PC-3 (cell line): Measurements from ENCODE around the gene SLC25A19. TPM values are rescaled to one million over a fixed set of nuclear protein-coding genes. Genes with fewer than 3 reads are reported as not detected.

Experiments used
- ATAC-seq: fragments of 200-7000 bp; cut with Tn5 transposase; 2 replicates; pipeline ENCODE4 v1.9.1; 2020; ENCODE audit warnings: mild to moderate bottlenecking, moderate library complexity
- BruUV-seq: library from RNA; stranded (reverse); fragments of 400-500 nt; replicated peaks from 2 replicates; lab custom pipeline; 2021; lab: Mats Ljungman, UMichigan
- CTCF ChIA-PET: fragments of 300-600 bp; sonication (Branson Sonifier 250); formaldehyde crosslinking; loops from one replicate; lab custom pipeline; 2022; ENCODE audit warnings: antibody characterized with exemption; lab: Charles Lee
- POLR2A ChIA-PET: fragments of 300-600 bp; sonication (Branson Sonifier 250); formaldehyde crosslinking; loops from one replicate; lab custom pipeline; 2022; ENCODE audit warnings: antibody characterized with exemption; ENCODE audit not compliant: unreplicated experiment; lab: Charles Lee
- DNase-seq: peaks from one replicate; pipeline ENCODE4 v3.0.0-alpha.2; 2015
- H2AFZ ChIP-seq: fragments of 300-600 bp; sonication (generic); 2 replicates; pipeline ENCODE4 v1.6.0; 2016; ENCODE audit warnings: antibody characterized with exemption, low read length
- H3F3A ChIP-seq: fragments of 300-600 bp; sonication (generic); one replicate; pipeline ENCODE4 v1.6.0; 2017; ENCODE audit warnings: antibody characterized with exemption, low read length, control low read depth, mild to moderate bottlenecking; ENCODE audit not compliant: unreplicated experiment
- H3K27ac ChIP-seq: fragments of 300-600 bp; sonication (generic); 2 replicates; pipeline ENCODE4 v1.5.1; 2016; ENCODE audit warnings: mild to moderate bottlenecking, low read length
- H3K27me3 ChIP-seq: fragments of 300-600 bp; sonication (generic); 2 replicates; pipeline ENCODE4 v1.6.1; 2016; ENCODE audit warnings: low read length, mixed read lengths
- H3K36me3 ChIP-seq: fragments of 300-600 bp; sonication (generic); 2 replicates; pipeline ENCODE4 v1.6.1; 2016; ENCODE audit warnings: low read depth, mixed run types, low read length, mixed read lengths
- H3K4me1 ChIP-seq: fragments of 300-600 bp; sonication (generic); 2 replicates; pipeline ENCODE4 v1.5.1; 2016; ENCODE audit warnings: low read length; ENCODE audit not compliant: insufficient read depth
- H3K4me2 ChIP-seq: fragments of 300-600 bp; sonication (generic); 2 replicates; pipeline ENCODE4 v1.6.0; 2016; ENCODE audit warnings: low read length
- H3K4me3 ChIP-seq: fragments of 300-600 bp; sonication (generic); 2 replicates; pipeline ENCODE4 v1.5.1; 2016; ENCODE audit warnings: mild to moderate bottlenecking, low read length, mixed read lengths
- H3K79me2 ChIP-seq: fragments of 300-600 bp; sonication (generic); 2 replicates; pipeline ENCODE4 v1.6.1; 2017; ENCODE audit warnings: low read length, mixed read lengths
- H3K9ac ChIP-seq: fragments of 300-600 bp; sonication (generic); 2 replicates; pipeline ENCODE4 v1.6.0; 2016; ENCODE audit warnings: mild to moderate bottlenecking, low read length
- H3K9me2 ChIP-seq: fragments of 300-600 bp; sonication (generic); replicated peaks from 2 replicates; pipeline ENCODE4 v1.6.1; 2016; ENCODE audit warnings: mixed run types, low read length, mixed read lengths
- H3K9me3 ChIP-seq: fragments of 300-600 bp; sonication (generic); 2 replicates; pipeline ENCODE4 v1.6.1; 2016; ENCODE audit warnings: low read length, mixed read lengths
- H4K20me1 ChIP-seq: fragments of 300-600 bp; sonication (generic); 2 replicates; pipeline ENCODE4 v1.6.1; 2016; ENCODE audit warnings: low read length, mixed read lengths
- CTCF ChIP-seq: fragments of 300-600 bp; sonication (generic); conservative IDR thresholded peaks from 2 replicates; pipeline ENCODE4 v1.5.1; 2017; ENCODE audit warnings: antibody characterized with exemption, low read depth, mild to moderate bottlenecking, low read length
- EZH2 ChIP-seq: fragments of 300-600 bp; sonication (generic); IDR thresholded peaks from one replicate; pipeline ENCODE4 v1.6.1; 2017; ENCODE audit warnings: antibody characterized with exemption, mild to moderate bottlenecking, low read length; ENCODE audit not compliant: unreplicated experiment
- EZH2phosphoT487 ChIP-seq: fragments of 300-600 bp; sonication (generic); IDR thresholded peaks from 2 replicates; pipeline ENCODE4 v1.6.1; 2018; ENCODE audit warnings: mild to moderate bottlenecking, antibody characterized with exemption, low read length, borderline replicate concordance
- intact Hi-C: fragments of 100-400 bp; cut with micrococcal nuclease; formaldehyde crosslinking; loops from 2 replicates; pipeline ENCODE4 v1.9.0; 2023
- total RNA-seq: library from RNA; depleted of rRNA; stranded (reverse); fragments of >200 nt; gene quantifications from 2 replicates; pipeline ENCODE4 v1.2.3, GENCODE V29; 2014

Gene SLC25A19
- total RNA-seq, 1 experiment from 2014 or later: 75.0 TPM

- no TSS peak for BruUV-seq
- H3K9me2 ChIP-seq: no peaks in the 10 kb centered on the region
- H3K9me3 ChIP-seq: no peaks in the 10 kb centered on the region
- H3K79me2 ChIP-seq: peaks cover 29% of the 10 kb centered on the region
- peaks cover 17% of the 10 kb centered on the region for H3K4me1 ChIP-seq
- TF ChIP-seq EZH2 (no peak), EZH2phosphoT487 (no peak), CTCF (no peak)
- H2AFZ ChIP-seq: no peak overlapping the region
- intact Hi-C loops: no loop called here
- no peak overlapping the region for H3K27ac ChIP-seq
- ATAC-seq (no peak), DNase-seq (no peak)
- POLR2A ChIA-PET: no interaction called here
- H3K4me3 ChIP-seq: no peak overlapping the region
- H3K4me2 ChIP-seq: no peak overlapping the region
- CTCF ChIA-PET: no interaction called here
- H3F3A ChIP-seq: peaks cover 4% of the 10 kb centered on the region
- H3K36me3 ChIP-seq: peaks cover 21% of the 10 kb centered on the region
- no peaks in the 10 kb centered on the region for H4K20me1 ChIP-seq
- H3K27me3 ChIP-seq: no peaks in the 10 kb centered on the region
- no peak overlapping the region for H3K9ac ChIP-seq
Measured at GRCh38 chr17:75266316-75267152, 22.7 kb downstream of the SLC25A19 start.

DNA sequence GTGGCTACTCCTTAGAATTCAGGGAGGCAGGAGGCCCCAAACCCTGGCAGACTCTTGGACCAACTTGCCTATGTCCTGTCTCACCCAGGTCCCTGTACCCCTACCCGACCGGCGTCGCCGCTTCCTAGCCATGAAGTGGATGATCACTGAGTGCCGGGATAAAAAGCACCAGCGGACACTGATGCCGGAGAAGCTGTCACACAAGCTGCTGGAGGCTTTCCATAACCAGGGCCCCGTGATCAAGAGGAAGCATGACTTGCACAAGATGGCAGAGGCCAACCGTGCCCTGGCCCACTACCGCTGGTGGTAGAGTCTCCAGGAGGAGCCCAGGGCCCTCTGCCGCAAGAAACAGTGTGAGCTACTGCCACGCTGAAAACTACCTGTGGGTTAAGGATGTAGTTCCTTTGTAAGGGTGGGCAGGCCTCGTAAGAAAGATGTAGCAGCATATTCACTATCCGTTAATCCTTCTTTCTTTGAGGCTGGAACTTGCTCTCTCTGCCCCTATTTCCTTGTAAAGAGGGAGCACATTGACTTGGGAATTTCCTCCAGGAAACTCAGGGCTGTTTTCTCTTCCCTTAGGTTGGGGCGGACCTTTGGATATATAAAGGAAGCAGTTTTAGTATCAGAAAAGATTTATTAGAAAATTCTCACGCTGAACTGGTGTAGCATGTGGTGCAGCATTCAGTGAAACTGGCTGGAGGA lies 23.5 kb downstream of the SLC25A19 start:
- intact Hi-C loops: no loop called here
- Histone ChIP-seq H3K27ac (no peak overlapping the region), H3K9ac (no peak overlapping the region), H4K20me1 (no peaks in the 10 kb centered on the region), H3K79me2 (peaks cover 35% of the 10 kb centered on the region), H3K36me3 (peaks cover 21% of the 10 kb centered on the region), H3K9me3 (no peaks in the 10 kb centered on the region), H3K27me3 (no peaks in the 10 kb centered on the region), H3K4me1 (peaks cover 17% of the 10 kb centered on the region), H3K4me2 (no peak overlapping the region), H3K9me2 (no peaks in the 10 kb centered on the region), H3K4me3 (no peak overlapping the region), H2AFZ (no peak overlapping the region), H3F3A (peaks cover 4% of the 10 kb centered on the region)
- no peak for ATAC-seq
- DNase-seq: no peak
- no TSS peak for BruUV-seq
- POLR2A ChIA-PET: no interaction called here
- CTCF ChIA-PET: no interaction called here
- TF ChIP-seq CTCF: no peak
- TF ChIP-seq EZH2: no peak
- TF ChIP-seq EZH2phosphoT487: no peak
